Dendritic cell treated with granulocyte-macrophage colony-stimulating factor and Interleukin-4, amounts not matched to agents 40 ng/mL and 50 ng/mL, for 4 days (primary cell): Measurements from ENCODE around the gene ST6GALNAC3.

Experiments used
- H3K27ac Mint-ChIP-seq: one replicate; pipeline ENCODE4 v1.8.0; 2022; ENCODE audit warnings: mild to moderate bottlenecking, mixed read lengths
- H3K27me3 Mint-ChIP-seq: one replicate; pipeline ENCODE4 v1.8.0; 2022; ENCODE audit warnings: mild to moderate bottlenecking, mixed read lengths
- H3K36me3 Mint-ChIP-seq: one replicate; pipeline ENCODE4 v1.8.0; 2022; ENCODE audit warnings: low read depth, mixed read lengths
- H3K4me1 Mint-ChIP-seq: one replicate; pipeline ENCODE4 v1.8.0; 2022; ENCODE audit warnings: low read depth, mixed read lengths
- H3K4me3 Mint-ChIP-seq: one replicate; pipeline ENCODE4 v1.8.0; 2022; ENCODE audit warnings: mild to moderate bottlenecking, moderate library complexity, mixed read lengths
- H3K9me3 Mint-ChIP-seq: one replicate; pipeline ENCODE4 v1.8.0; 2022; ENCODE audit warnings: mixed read lengths
- intact Hi-C: fragments of 100-400 bp; cut with micrococcal nuclease; formaldehyde crosslinking; loops from one replicate; pipeline ENCODE4 v1.15.0; 2022

The ST6GALNAC3 gene

GRCh38 chr1:76571248-76571647 lies 496.7 kb downstream of the ST6GALNAC3 start:
- H3K4me3 Mint-ChIP-seq, result no peak overlapping the region
- no peaks in the 10 kb centered on the region for H3K27me3 Mint-ChIP-seq
- no peaks in the 10 kb centered on the region for H3K36me3 Mint-ChIP-seq
- intact Hi-C loops, result no loop called here
- peaks cover 6% of the 10 kb centered on the region for H3K9me3 Mint-ChIP-seq
- no peak overlapping the region for H3K27ac Mint-ChIP-seq
- no peaks in the 10 kb centered on the region for H3K4me1 Mint-ChIP-seq

- Mint-ChIP-seq H3K36me3 (no peaks in the 10 kb centered on the region), H3K27ac (no peak overlapping the region), H3K9me3 (no peaks in the 10 kb centered on the region), H3K27me3 (no peaks in the 10 kb centered on the region), H3K4me3 (no peak overlapping the region), H3K4me1 (no peaks in the 10 kb centered on the region)
- intact Hi-C loops, result no loop called here
Observed at GRCh38 chr1:76572229-76572628, 497.7 kb downstream of the ST6GALNAC3 start.

GRCh38 chr1:76576876-76577524 lies 502.5 kb downstream of the ST6GALNAC3 start:
- Mint-ChIP-seq H3K27me3 (no peaks in the 10 kb centered on the region), H3K9me3 (no peaks in the 10 kb centered on the region), H3K4me3 (no peak overlapping the region), H3K36me3 (no peaks in the 10 kb centered on the region), H3K4me1 (no peaks in the 10 kb centered on the region), H3K27ac (no peak overlapping the region)
- intact Hi-C loops, result no loop called here

DNA sequence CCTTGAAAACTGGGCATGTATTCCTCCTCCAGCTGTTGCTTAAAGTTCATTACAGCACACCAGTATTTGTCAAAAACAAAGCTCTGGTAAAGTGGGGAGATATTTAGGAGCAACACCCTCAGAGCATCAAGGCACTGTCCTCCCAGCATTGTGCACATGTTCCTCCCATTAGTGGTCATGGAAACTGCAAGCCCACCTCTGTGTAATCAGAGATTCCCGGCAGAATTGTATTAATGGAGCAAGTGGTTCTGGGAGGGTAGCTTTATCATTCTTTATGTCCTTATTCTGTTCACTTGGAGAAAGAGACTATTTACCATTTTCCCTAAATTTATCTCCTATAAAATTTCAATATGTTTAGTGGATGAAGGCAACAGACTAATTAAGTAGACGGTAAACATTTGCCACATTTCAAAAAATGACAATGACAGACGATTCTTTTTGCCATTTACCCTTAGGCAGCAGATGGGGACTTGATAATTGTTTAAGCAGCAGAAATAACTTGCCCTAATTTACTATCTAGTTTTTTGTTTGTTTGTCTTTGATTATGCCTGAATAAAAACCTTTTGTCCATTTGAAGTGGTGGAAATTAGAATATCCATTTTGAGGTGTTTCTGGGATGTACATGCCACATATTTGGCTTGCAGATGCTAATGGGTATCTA lies 503.1 kb downstream of the ST6GALNAC3 start:
- intact Hi-C loops, result no loop called here
- H3K27me3 Mint-ChIP-seq, result no peaks in the 10 kb centered on the region
- H3K27ac Mint-ChIP-seq, result no peak overlapping the region
- no peak overlapping the region for H3K4me3 Mint-ChIP-seq
- no peaks in the 10 kb centered on the region for H3K9me3 Mint-ChIP-seq
- H3K4me1 Mint-ChIP-seq, result no peaks in the 10 kb centered on the region
- H3K36me3 Mint-ChIP-seq, result no peaks in the 10 kb centered on the region

DNA sequence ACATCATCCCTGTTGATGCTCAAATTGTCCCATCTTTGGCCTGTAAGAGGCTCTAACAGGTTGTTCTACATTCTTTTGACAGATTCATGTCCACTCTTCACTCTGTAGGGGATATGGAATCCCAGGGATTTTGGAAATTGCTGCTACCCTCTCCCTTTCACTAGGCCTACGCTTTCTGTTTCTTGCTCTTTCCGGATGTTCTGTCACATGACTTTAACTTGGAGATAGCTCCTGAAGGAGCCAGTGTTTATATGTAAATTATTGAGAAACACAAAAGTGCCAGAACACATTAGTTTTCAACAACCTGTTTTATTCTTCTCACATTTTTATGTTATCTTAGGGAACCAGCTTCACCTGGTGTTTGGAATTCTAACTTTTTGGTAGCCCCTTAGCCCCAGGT lies 505.7 kb downstream of the ST6GALNAC3 start:
- H3K4me3 Mint-ChIP-seq, result no peak overlapping the region
- no peaks in the 10 kb centered on the region for H3K4me1 Mint-ChIP-seq
- intact Hi-C loops, result no loop called here
- no peaks in the 10 kb centered on the region for H3K9me3 Mint-ChIP-seq
- H3K27ac Mint-ChIP-seq, result no peak overlapping the region
- no peaks in the 10 kb centered on the region for H3K27me3 Mint-ChIP-seq
- H3K36me3 Mint-ChIP-seq, result no peaks in the 10 kb centered on the region

- no peaks in the 10 kb centered on the region for H3K27me3 Mint-ChIP-seq
- no peaks in the 10 kb centered on the region for H3K36me3 Mint-ChIP-seq
- no peaks in the 10 kb centered on the region for H3K4me1 Mint-ChIP-seq
- intact Hi-C loops, result no loop called here
- H3K4me3 Mint-ChIP-seq, result no peak overlapping the region
- H3K9me3 Mint-ChIP-seq, result no peaks in the 10 kb centered on the region
- H3K27ac Mint-ChIP-seq, result no peak overlapping the region
Observed at GRCh38 chr1:76581712-76582111, 507.2 kb downstream of the ST6GALNAC3 start.

- no peaks in the 10 kb centered on the region for H3K36me3 Mint-ChIP-seq
- H3K9me3 Mint-ChIP-seq, result no peaks in the 10 kb centered on the region
- H3K27me3 Mint-ChIP-seq, result no peaks in the 10 kb centered on the region
- no peak overlapping the region for H3K4me3 Mint-ChIP-seq
- H3K4me1 Mint-ChIP-seq, result no peaks in the 10 kb centered on the region
- no peak overlapping the region for H3K27ac Mint-ChIP-seq
- intact Hi-C loops, result no loop called here
Observed at GRCh38 chr1:76583235-76583868, 508.8 kb downstream of the ST6GALNAC3 start.

GRCh38 chr1:76583875-76584477 lies 509.4 kb downstream of the ST6GALNAC3 start:
- Mint-ChIP-seq H3K27ac (no peak overlapping the region), H3K4me3 (no peak overlapping the region), H3K27me3 (no peaks in the 10 kb centered on the region), H3K36me3 (no peaks in the 10 kb centered on the region), H3K9me3 (no peaks in the 10 kb centered on the region), H3K4me1 (no peaks in the 10 kb centered on the region)
- intact Hi-C loops, result no loop called here

GRCh38 chr1:76585980-76586674 lies 511.6 kb downstream of the ST6GALNAC3 start:
- Mint-ChIP-seq H3K27ac (no peak overlapping the region), H3K4me3 (no peak overlapping the region), H3K36me3 (no peaks in the 10 kb centered on the region), H3K4me1 (no peaks in the 10 kb centered on the region), H3K27me3 (no peaks in the 10 kb centered on the region), H3K9me3 (no peaks in the 10 kb centered on the region)
- intact Hi-C loops, result no loop called here

DNA sequence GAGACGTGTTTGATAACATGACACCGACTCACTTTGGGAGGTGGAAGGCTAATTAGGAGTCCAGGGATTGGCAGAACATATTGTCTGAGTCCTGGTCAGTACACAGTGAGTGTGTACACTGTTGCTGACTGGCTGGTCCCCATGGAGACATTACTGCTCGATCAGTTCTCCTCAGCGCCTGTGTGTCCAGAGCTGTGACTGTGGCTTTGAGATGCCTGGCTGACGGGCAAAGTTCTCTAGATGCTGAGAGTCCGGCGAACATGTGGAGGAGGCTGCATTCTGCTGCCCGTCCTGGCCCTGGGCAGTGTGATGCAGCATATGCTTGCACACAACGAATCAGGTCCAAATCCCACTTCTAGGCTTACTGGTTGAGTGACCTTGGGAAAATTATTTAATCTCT lies 512.7 kb downstream of the ST6GALNAC3 start:
- Mint-ChIP-seq H3K4me1 (no peaks in the 10 kb centered on the region), H3K4me3 (no peak overlapping the region), H3K36me3 (no peaks in the 10 kb centered on the region), H3K27ac (no peak overlapping the region), H3K9me3 (no peaks in the 10 kb centered on the region), H3K27me3 (no peaks in the 10 kb centered on the region)
- intact Hi-C loops, result no loop called here

DNA sequence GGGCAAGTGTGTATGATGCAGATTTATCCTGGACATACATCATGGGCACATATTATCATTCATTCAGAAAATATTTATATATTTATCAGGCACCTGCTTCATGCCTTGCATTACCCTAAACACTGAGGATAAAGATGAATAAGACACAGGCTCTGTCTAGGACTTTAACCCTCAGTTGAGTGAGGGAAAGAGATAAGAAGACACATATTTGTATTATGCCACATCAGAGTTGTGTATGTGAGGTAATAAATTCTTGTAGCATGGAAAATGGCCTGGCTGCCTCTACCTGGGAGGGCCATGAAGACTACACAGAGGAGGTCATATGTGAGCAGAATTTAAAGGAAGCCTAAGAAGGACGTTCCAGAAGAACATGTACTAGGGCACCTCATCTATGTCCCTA lies 516.9 kb downstream of the ST6GALNAC3 start:
- Mint-ChIP-seq H3K9me3 (no peaks in the 10 kb centered on the region), H3K4me1 (no peaks in the 10 kb centered on the region), H3K27ac (no peak overlapping the region), H3K27me3 (no peaks in the 10 kb centered on the region), H3K4me3 (no peak overlapping the region), H3K36me3 (no peaks in the 10 kb centered on the region)
- intact Hi-C loops, result no loop called here

DNA sequence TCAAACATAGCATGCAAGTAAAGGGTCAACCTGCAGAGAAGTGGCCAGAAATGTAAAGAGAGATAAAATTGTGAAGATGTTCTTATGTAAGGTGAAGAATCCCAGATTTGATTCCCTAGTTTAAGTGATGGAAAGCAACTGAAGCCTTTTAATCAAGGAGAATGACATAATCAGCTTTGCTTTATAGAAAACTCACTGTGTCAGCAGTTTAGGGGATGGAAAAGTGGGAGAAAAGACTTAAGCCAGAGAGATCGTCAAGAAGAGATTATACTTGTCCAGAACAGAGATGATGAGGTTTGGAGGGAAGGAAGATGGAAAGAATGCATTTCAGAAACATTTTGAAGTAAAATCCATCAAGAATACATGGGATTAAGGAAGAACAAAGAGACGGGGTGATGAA lies 517.4 kb downstream of the ST6GALNAC3 start:
- no peaks in the 10 kb centered on the region for H3K9me3 Mint-ChIP-seq
- H3K36me3 Mint-ChIP-seq, result no peaks in the 10 kb centered on the region
- no peaks in the 10 kb centered on the region for H3K27me3 Mint-ChIP-seq
- no peaks in the 10 kb centered on the region for H3K4me1 Mint-ChIP-seq
- H3K4me3 Mint-ChIP-seq, result no peak overlapping the region
- H3K27ac Mint-ChIP-seq, result no peak overlapping the region
- intact Hi-C loops, result no loop called here

- Mint-ChIP-seq H3K27ac (no peak overlapping the region), H3K36me3 (no peaks in the 10 kb centered on the region), H3K4me3 (no peak overlapping the region), H3K4me1 (no peaks in the 10 kb centered on the region), H3K27me3 (no peaks in the 10 kb centered on the region), H3K9me3 (no peaks in the 10 kb centered on the region)
- intact Hi-C loops, result no loop called here
Observed at GRCh38 chr1:76593141-76593540, 518.6 kb downstream of the ST6GALNAC3 start.

DNA sequence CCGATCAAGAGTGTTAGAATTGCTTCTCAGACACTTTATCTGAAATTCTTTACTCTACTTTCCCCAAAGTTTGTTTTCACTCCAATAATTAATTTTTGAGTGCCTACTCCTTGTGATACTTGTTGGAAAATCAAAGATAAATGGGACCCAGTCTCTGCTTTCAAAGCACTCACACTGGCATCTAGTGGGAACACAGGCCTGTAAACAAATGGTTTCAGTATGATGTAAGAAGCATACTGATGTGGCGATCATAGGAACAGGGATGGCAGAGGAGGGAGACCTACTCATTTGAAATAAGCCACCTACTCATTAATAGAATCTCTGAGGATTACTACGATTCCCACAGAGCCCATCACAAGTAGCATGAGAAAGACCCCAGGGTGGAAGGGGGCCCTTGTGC lies 519.1 kb downstream of the ST6GALNAC3 start:
- H3K27me3 Mint-ChIP-seq, result no peaks in the 10 kb centered on the region
- intact Hi-C loops, result no loop called here
- H3K36me3 Mint-ChIP-seq, result no peaks in the 10 kb centered on the region
- no peaks in the 10 kb centered on the region for H3K9me3 Mint-ChIP-seq
- no peak overlapping the region for H3K4me3 Mint-ChIP-seq
- no peaks in the 10 kb centered on the region for H3K4me1 Mint-ChIP-seq
- no peak overlapping the region for H3K27ac Mint-ChIP-seq
